IPS-18a (cell line): ENCODE results near the gene ETFB.
A peak's percentile ranks its signal among the peaks of the same experiment; 100 is the strongest.

ENCODE experiments used
- H3K27ac ChIP-seq: one replicate; pipeline ENCODE4 v1.5.1; 2013; ENCODE audit warnings: low read length
- H3K27me3 ChIP-seq: one replicate; pipeline ENCODE4 v1.6.1; 2013; ENCODE audit warnings: mild to moderate bottlenecking, low read length; ENCODE audit not compliant: control insufficient read depth, insufficient read depth
- H3K36me3 ChIP-seq: one replicate; pipeline ENCODE4 v1.6.1; 2013; ENCODE audit warnings: low read depth, low read length; ENCODE audit not compliant: control insufficient read depth
- H3K4me1 ChIP-seq: one replicate; pipeline ENCODE4 v1.6.1; 2013; ENCODE audit warnings: low read depth, low read length; ENCODE audit not compliant: control insufficient read depth
- H3K4me3 ChIP-seq: one replicate; pipeline ENCODE4 v1.5.1; 2013; ENCODE audit warnings: low read length
- H3K9ac ChIP-seq: one replicate; pipeline ENCODE4 v1.6.1; 2013; ENCODE audit warnings: mild to moderate bottlenecking, low read length, moderate library complexity
- H3K9me3 ChIP-seq: one replicate; pipeline ENCODE4 v1.6.1; 2013; ENCODE audit warnings: low read depth, low read length; ENCODE audit not compliant: control insufficient read depth

ETFB gene

DNA sequence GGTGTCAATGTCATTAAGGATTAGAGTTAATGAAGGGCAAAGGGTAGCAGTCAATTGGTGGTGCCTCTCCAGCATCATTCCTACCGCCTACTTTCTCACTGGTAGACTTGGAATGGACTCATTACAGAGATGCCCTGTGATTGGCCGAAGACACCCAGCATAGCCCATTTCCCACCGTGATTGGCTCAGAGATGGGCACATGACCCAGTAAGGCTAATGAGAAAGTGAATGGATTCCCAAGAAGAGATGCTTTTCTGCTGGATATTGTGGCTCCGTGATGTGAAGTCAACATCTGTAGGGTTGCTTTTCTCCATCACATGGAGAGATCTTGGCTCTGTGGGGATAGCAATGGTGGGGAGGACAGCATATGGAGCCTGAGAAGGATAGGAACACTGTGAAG, 35.8 kb downstream of the ETFB start:
- no peak overlapping the region for H3K4me3 ChIP-seq
- no peak overlapping the region for H3K9ac ChIP-seq
- H3K27me3 ChIP-seq, result peaks cover 3% of the 10 kb centered on the region
- H3K36me3 ChIP-seq, result no peaks in the 10 kb centered on the region
- H3K9me3 ChIP-seq, result no peaks in the 10 kb centered on the region
- no peak overlapping the region for H3K27ac ChIP-seq
- no peaks in the 10 kb centered on the region for H3K4me1 ChIP-seq

- no peaks in the 10 kb centered on the region for H3K4me1 ChIP-seq
- H3K27ac ChIP-seq, result no peak overlapping the region
- no peak overlapping the region for H3K4me3 ChIP-seq
- H3K27me3 ChIP-seq, result peaks cover 3% of the 10 kb centered on the region
- H3K36me3 ChIP-seq, result no peaks in the 10 kb centered on the region
- no peaks in the 10 kb centered on the region for H3K9me3 ChIP-seq
- no peak overlapping the region for H3K9ac ChIP-seq
Measured at GRCh38 chr19:51329411-51329810, 36.8 kb downstream of the ETFB start.

GRCh38 chr19:51327066-51328001, 38.9 kb downstream of the ETFB start:
- H3K36me3 ChIP-seq, result no peaks in the 10 kb centered on the region
- peak overlapping the region; percentile 48 for H3K4me3 ChIP-seq
- H3K9me3 ChIP-seq, result no peaks in the 10 kb centered on the region
- no peak overlapping the region for H3K27ac ChIP-seq
- no peaks in the 10 kb centered on the region for H3K4me1 ChIP-seq
- peaks cover 3% of the 10 kb centered on the region for H3K27me3 ChIP-seq
- H3K9ac ChIP-seq, result no peak overlapping the region

DNA sequence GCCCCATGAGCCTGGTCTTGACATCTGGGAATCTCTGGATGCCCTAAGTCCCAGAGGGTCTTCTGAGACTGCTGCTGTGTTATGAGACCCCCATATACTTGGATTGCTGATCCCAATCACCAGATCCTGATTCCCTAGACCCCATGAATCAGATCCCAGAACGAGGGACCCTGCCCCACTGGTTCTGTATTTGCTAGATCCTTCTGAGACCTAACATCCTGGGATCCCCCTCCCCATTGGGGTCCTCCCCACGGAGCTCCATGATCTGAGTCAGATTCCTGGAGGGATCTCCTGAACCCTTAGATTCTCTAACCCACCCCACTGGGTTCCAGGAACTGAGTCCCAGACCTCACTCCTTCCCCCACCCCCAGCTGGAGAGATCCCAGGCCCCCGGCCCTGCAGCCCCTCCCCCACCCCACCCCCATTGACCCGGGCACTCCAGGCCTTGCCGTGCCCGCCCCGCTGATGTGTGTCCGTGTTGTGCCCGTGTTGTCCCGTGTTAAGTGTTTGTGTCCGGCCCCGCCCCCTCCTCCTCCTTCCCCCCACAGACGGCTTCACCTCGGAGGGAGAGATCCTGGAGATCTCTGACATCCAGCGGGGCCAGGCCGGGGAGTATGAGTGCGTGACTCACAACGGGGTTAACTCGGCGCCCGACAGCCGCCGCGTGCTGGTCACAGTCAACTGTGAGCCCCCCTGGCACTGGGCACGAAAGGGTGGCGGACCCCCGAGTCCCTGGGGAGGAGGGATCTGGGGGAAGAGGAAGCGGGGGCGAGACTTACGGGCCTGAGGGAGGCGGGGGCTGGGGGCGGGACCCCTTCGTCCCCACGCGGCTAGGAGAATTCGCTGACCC, 39.7 kb downstream of the ETFB start:
- Histone ChIP-seq H3K27ac (no peak overlapping the region), H3K4me3 (no peak overlapping the region), H3K9me3 (no peaks in the 10 kb centered on the region), H3K4me1 (no peaks in the 10 kb centered on the region), H3K27me3 (peaks cover 3% of the 10 kb centered on the region), H3K9ac (no peak overlapping the region), H3K36me3 (no peaks in the 10 kb centered on the region)

DNA sequence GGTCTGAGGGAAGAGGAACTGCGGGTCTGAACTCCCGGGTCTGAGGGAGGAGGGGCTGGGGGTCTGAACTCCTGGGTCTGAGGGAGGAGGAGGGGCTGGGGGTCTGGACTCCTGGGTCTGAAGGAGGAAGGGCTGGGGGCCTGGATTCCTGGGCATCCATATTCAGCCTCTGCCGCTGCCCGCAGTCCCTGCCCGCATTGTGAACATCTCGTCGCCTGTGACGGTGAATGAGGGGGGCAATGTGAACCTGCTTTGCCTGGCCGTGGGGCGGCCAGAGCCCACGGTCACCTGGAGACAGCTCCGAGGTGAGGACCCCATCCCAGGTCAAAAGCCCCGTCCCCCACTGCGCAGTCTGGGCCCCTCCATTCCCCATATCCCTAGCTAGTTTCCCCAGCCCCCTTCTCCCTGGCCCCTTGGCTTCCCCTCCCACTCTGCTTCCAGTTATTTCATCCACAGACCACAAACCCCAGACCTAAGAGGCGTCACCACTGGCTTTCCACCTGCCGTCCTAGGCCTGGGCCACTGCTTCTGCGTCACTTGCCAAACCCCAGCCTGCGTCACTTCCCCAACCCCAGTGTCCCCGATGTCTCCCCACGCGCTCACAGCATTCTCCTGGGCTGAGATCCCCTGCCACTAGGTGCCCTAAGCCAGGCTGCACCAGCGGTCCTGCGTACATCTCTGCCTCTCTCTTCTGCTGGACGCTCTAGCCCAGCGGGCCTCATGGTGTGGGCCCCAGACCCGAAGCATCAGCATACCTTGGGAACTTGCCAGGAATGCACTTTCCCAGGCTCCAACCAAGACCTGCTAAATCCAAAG, 40.8 kb downstream of the ETFB start:
- Histone ChIP-seq H3K9ac (no peak overlapping the region), H3K4me1 (no peaks in the 10 kb centered on the region)

GRCh38 chr19:51324167-51324481, 42.1 kb downstream of the ETFB start:
- Histone ChIP-seq H3K9me3 (no peaks in the 10 kb centered on the region), H3K4me3 (no peak overlapping the region), H3K36me3 (no peaks in the 10 kb centered on the region), H3K4me1 (no peaks in the 10 kb centered on the region), H3K27ac (no peak overlapping the region), H3K27me3 (peaks cover 3% of the 10 kb centered on the region), H3K9ac (no peak overlapping the region)

More for the DNA sequence above, 40.8 kb downstream of the ETFB start:
- no peaks in the 10 kb centered on the region for H3K9me3 ChIP-seq
- H3K27ac ChIP-seq, result no peak overlapping the region
- H3K27me3 ChIP-seq, result peaks cover 3% of the 10 kb centered on the region
- no peaks in the 10 kb centered on the region for H3K36me3 ChIP-seq
- no peak overlapping the region for H3K4me3 ChIP-seq

GRCh38 chr19:51323481-51324166, 42.6 kb downstream of the ETFB start:
- peaks cover 3% of the 10 kb centered on the region for H3K27me3 ChIP-seq

DNA sequence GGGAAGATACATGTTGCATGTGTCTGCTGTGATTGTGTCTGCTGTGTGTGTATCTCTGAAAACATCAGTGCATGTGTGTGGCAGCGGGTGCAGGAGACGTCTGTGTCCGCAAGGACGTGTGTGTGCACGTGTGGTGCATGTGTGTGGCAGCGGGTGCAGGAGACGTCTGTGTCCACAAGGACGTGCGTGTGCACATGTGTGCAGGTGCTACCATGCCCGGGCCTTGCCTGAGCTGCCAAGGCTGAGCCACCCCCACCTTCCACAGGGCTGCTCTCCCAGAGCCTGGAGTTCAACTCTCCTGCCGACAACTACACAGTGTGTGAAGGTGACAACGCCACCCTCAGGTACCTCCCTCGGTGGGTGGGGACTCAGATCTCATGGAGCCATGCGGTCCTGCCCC, 44.4 kb downstream of the ETFB start:
- Histone ChIP-seq H3K9me3 (no peaks in the 10 kb centered on the region), H3K27me3 (no peaks in the 10 kb centered on the region), H3K4me3 (no peak overlapping the region), H3K4me1 (no peaks in the 10 kb centered on the region), H3K36me3 (no peaks in the 10 kb centered on the region), H3K27ac (no peak overlapping the region), H3K9ac (no peak overlapping the region)

More at GRCh38 chr19:51323481-51324166, 42.6 kb downstream of the ETFB start:
- Histone ChIP-seq H3K9ac (no peak overlapping the region), H3K4me1 (no peaks in the 10 kb centered on the region), H3K27ac (no peak overlapping the region), H3K4me3 (no peak overlapping the region), H3K36me3 (no peaks in the 10 kb centered on the region), H3K9me3 (no peaks in the 10 kb centered on the region)

GRCh38 chr19:51320280-51320657, 45.9 kb downstream of the ETFB start:
- Histone ChIP-seq H3K9ac (no peak overlapping the region), H3K36me3 (no peaks in the 10 kb centered on the region), H3K27me3 (no peaks in the 10 kb centered on the region), H3K4me1 (no peaks in the 10 kb centered on the region), H3K4me3 (no peak overlapping the region), H3K27ac (no peak overlapping the region), H3K9me3 (no peaks in the 10 kb centered on the region)

DNA sequence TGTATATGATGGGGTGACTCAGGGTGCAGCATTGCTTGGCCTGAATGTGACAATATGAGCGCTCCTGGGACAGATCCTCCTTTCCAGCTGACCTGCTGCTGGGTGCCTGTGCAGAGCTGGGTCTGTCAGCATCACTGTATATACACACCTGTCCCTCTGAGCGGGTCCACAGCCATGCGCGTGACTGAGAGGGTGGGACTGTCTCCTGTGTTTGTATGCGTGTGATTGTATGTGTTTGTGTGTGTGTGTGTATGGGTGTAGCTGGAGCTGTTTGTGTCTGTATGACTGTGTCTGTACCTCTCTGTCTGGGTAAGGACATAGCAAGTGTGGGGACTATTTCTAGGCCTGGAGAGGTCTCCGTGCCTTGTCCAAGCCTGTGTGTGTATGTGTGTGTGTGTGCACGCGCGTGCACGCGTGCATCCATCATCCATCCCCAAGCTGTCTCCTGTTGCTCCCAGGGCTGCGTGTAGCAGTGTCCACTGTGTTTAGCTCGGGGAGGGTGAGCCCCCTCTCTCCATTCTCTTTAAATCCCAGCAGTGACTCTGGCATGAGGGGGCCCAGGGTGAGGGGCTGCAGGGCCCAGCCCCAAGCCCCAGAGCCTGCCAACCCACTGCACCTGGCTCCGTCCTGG, 46.4 kb downstream of the ETFB start:
- H3K27ac ChIP-seq, result no peak overlapping the region
- no peak overlapping the region for H3K9ac ChIP-seq
- no peaks in the 10 kb centered on the region for H3K4me1 ChIP-seq
- H3K9me3 ChIP-seq, result no peaks in the 10 kb centered on the region
- no peak overlapping the region for H3K4me3 ChIP-seq
- H3K36me3 ChIP-seq, result no peaks in the 10 kb centered on the region
- H3K27me3 ChIP-seq, result no peaks in the 10 kb centered on the region
